Activated CD4-positive, alpha-beta T cell treated with anti-CD3 and anti-CD28 coated beads, Interleukin-2, amount 50 U/mL, for 1 hour (primary cell): ENCODE measurements around the gene VEPH1.

Experiments used
- DNase-seq: peaks from one replicate; pipeline ENCODE4 v3.0.0-alpha.2; 2020

VEPH1 gene

GRCh38 chr3:157472648-157473047 lies 30.6 kb downstream of the VEPH1 start:
- no peak for DNase-seq

GRCh38 chr3:157471064-157471463 lies 32.2 kb downstream of the VEPH1 start:
- DNase-seq: no peak

- DNase-seq: no peak
These were observed 33.5 kb downstream of the VEPH1 start for GRCh38 chr3:157469561-157470294.

- DNase-seq: no peak
These were observed 36.0 kb downstream of the VEPH1 start for GRCh38 chr3:157467200-157467599.

GRCh38 chr3:157465741-157466140 lies 37.5 kb downstream of the VEPH1 start:
- no peak for DNase-seq

- no peak for DNase-seq
These were observed 38.9 kb downstream of the VEPH1 start for GRCh38 chr3:157464321-157464720.

GRCh38 chr3:157463816-157464215 lies 39.4 kb downstream of the VEPH1 start:
- no peak for DNase-seq

GRCh38 chr3:157460253-157460652 lies 43.0 kb downstream of the VEPH1 start:
- no peak for DNase-seq

- no peak for DNase-seq
These were observed 43.5 kb downstream of the VEPH1 start for GRCh38 chr3:157459706-157460105.

- DNase-seq: no peak
These were observed 49.4 kb downstream of the VEPH1 start for GRCh38 chr3:157453824-157454223.

GRCh38 chr3:157452097-157452496 lies 51.1 kb downstream of the VEPH1 start:
- no peak for DNase-seq

GRCh38 chr3:157447026-157447694 lies 56.1 kb downstream of the VEPH1 start:
- no peak for DNase-seq

- DNase-seq: no peak
These were observed 57.4 kb downstream of the VEPH1 start for GRCh38 chr3:157445857-157446256.

GRCh38 chr3:157444797-157445184 lies 58.4 kb downstream of the VEPH1 start:
- no peak for DNase-seq

- no peak for DNase-seq
These were observed 59.1 kb downstream of the VEPH1 start for GRCh38 chr3:157443905-157444796.

GRCh38 chr3:157442729-157443128 lies 60.5 kb downstream of the VEPH1 start:
- no peak for DNase-seq

- DNase-seq: no peak
These were observed 62.1 kb downstream of the VEPH1 start for GRCh38 chr3:157441102-157441624.

GRCh38 chr3:157438194-157438730 lies 65.0 kb downstream of the VEPH1 start:
- no peak for DNase-seq

GRCh38 chr3:157436583-157437291 lies 66.5 kb downstream of the VEPH1 start, which contains the start of gene PTX3:
Gene PTX3, plus strand, starts transcription at chr3:157436850. Its CDS starts 84 bp downstream, at chr3:157436934.
- no peak for DNase-seq

- DNase-seq: no peak
These were observed 73.5 kb downstream of the VEPH1 start for GRCh38 chr3:157429708-157430107.

- DNase-seq: no peak
These were observed 74.4 kb downstream of the VEPH1 start for GRCh38 chr3:157428853-157429252.

- no peak for DNase-seq
These were observed 75.3 kb downstream of the VEPH1 start for GRCh38 chr3:157427901-157428300.
